Measurements from ENCODE around the gene ILK. TPM values are rescaled to one million over a fixed set of nuclear protein-coding genes. Genes with fewer than 3 reads are reported as not detected.

Gene ILK
- total RNA-seq, 1 experiment from 2014 or later: 117 TPM

DNA sequence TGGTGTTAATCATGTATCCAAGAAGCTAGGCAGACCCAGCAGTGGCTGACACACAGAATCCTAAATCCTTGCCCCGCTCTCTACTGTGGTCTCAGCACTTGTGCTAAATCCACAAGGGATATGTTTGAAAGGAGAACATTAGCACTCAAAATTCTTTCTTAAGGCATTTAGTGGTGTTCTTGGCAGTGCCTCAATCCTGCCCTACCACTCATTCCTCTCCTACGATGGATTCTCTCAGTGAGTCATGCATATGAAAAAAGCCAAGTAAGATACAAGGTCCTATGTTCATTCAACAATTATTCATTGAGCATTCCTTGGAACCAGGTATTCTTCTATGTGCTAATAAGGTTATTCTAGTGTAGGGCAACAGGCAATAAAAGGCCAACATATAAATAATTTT, 31.4 kb upstream of the ILK start:
- Histone ChIP-seq H3K4me3 (ENCODE audit: low read depth, low read length) (no peak overlapping the region), H3K4me1 (no peaks in the 10 kb centered on the region), H3K36me3 (ENCODE audit: control insufficient read depth, insufficient read depth, low read length) (no peaks in the 10 kb centered on the region), H3K9me3 (no peaks in the 10 kb centered on the region), H3K27me3 (replicated peaks; ENCODE audit: control insufficient read depth, insufficient read depth, low read length) (no peaks in the 10 kb centered on the region)
- no peaks in the 10 kb centered on the region for H3K27me3 Mint-ChIP-seq (ENCODE audit: insufficient read depth, unreplicated experiment)
- TF ChIP-seq, protein P1, sequence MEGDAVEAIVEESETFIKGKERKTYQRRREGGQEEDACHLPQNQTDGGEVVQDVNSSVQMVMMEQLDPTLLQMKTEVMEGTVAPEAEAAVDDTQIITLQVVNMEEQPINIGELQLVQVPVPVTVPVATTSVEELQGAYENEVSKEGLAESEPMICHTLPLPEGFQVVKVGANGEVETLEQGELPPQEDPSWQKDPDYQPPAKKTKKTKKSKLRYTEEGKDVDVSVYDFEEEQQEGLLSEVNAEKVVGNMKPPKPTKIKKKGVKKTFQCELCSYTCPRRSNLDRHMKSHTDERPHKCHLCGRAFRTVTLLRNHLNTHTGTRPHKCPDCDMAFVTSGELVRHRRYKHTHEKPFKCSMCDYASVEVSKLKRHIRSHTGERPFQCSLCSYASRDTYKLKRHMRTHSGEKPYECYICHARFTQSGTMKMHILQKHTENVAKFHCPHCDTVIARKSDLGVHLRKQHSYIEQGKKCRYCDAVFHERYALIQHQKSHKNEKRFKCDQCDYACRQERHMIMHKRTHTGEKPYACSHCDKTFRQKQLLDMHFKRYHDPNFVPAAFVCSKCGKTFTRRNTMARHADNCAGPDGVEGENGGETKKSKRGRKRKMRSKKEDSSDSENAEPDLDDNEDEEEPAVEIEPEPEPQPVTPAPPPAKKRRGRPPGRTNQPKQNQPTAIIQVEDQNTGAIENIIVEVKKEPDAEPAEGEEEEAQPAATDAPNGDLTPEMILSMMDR (IDR thresholded peaks at IDR 0.05; ENCODE audit: insufficient read depth in 1 of 2, low read depth in 1 of 2, low read length in 1 of 2, severe bottlenecking in 1 of 2, unreplicated experiment in 1 of 2): no peak
- ChIA-PET CTCF (no interaction called here), POLR2A (no interaction called here)
- H3K27ac Mint-ChIP-seq (ENCODE audit: unreplicated experiment): no peak overlapping the region
- BruUV-seq (replicated peaks): no TSS peak
- H3K36me3 Mint-ChIP-seq (ENCODE audit: insufficient read depth, unreplicated experiment): no peaks in the 10 kb centered on the region
- intact Hi-C loops (cut with micrococcal nuclease; ENCODE audit: unreplicated experiment): no loop called here
- no peaks in the 10 kb centered on the region for H3K4me1 Mint-ChIP-seq (ENCODE audit: low read depth, unreplicated experiment)
- H3K4me3 Mint-ChIP-seq (ENCODE audit: unreplicated experiment): no peak overlapping the region
- DNase-seq: no peak
- H3K9me3 Mint-ChIP-seq (ENCODE audit: unreplicated experiment): no peaks in the 10 kb centered on the region

DNA sequence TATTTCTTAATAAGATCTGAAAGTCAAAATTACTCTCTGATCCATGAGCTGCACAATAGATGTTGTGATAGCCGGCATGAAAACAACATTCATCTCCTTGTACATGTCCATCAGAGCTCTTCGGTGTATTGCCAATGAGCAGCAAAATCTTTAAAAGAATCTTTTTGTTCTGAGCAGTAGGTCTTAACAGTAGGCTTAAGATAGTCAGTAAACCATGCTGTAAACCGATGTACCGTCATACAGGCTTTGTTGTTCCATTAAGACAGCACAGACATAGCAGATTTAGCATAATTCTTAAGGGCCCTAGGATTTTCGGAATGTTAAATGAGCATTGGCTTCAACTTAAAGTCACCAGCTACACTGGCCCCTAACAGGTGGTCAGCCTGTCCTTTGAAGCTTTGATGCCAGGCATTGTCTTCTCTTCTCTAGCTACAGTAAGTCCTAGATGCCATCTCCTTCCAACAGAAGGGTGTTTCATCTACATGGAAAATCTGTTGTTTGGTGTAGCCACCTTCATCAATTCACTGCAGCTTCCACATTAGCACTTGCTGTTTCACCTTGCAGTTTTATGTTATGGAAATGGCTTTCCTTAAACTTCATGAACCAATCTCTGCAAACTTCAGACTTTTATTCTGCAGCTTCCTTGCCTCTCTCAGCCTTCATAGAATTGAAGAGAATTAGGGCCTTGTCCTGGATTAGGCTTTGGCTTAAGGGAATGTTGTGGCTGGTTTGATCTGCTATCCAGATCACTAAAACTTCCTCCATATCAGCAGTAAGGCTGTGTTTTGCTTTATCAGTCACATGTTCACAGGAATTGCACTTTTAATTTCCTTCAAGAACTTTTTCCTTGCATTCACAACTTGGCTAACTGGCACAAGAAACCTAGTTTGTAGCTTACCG, 28.5 kb upstream of the ILK start:
- Mint-ChIP-seq H3K4me1 (ENCODE audit: low read depth, unreplicated experiment) (no peaks in the 10 kb centered on the region), H3K36me3 (ENCODE audit: insufficient read depth, unreplicated experiment) (no peaks in the 10 kb centered on the region), H3K9me3 (ENCODE audit: unreplicated experiment) (no peaks in the 10 kb centered on the region), H3K4me3 (ENCODE audit: unreplicated experiment) (no peak overlapping the region), H3K27me3 (ENCODE audit: insufficient read depth, unreplicated experiment) (no peaks in the 10 kb centered on the region), H3K27ac (ENCODE audit: unreplicated experiment) (no peak overlapping the region)
- intact Hi-C loops (cut with micrococcal nuclease; ENCODE audit: unreplicated experiment): no loop called here
- ChIA-PET POLR2A (no interaction called here), CTCF (interaction anchor here (0.6 kb wide), 1 partner anchor 156 kb away, joined by 3 read pairs; the partner anchor contains the start of gene APBB1)
- no peaks in the 10 kb centered on the region; the same call in 1 of the 2 replicates for H3K36me3 ChIP-seq (ENCODE audit: control insufficient read depth, insufficient read depth, low read length)
- no peaks in the 10 kb centered on the region for H3K9me3 ChIP-seq
- no peaks in the 10 kb centered on the region for H3K27me3 ChIP-seq (replicated peaks; ENCODE audit: control insufficient read depth, insufficient read depth, low read length)
- BruUV-seq (replicated peaks): no TSS peak
- no peak overlapping the region for H3K4me3 ChIP-seq (ENCODE audit: low read depth, low read length)
- no peaks in the 10 kb centered on the region for H3K4me1 ChIP-seq
- DNase-seq: no peak
- TF ChIP-seq, protein P1 (IDR thresholded peaks at IDR 0.05; ENCODE audit: insufficient read depth in 1 of 2, low read depth in 1 of 2, low read length in 1 of 2, severe bottlenecking in 1 of 2, unreplicated experiment in 1 of 2): no peak

DNA sequence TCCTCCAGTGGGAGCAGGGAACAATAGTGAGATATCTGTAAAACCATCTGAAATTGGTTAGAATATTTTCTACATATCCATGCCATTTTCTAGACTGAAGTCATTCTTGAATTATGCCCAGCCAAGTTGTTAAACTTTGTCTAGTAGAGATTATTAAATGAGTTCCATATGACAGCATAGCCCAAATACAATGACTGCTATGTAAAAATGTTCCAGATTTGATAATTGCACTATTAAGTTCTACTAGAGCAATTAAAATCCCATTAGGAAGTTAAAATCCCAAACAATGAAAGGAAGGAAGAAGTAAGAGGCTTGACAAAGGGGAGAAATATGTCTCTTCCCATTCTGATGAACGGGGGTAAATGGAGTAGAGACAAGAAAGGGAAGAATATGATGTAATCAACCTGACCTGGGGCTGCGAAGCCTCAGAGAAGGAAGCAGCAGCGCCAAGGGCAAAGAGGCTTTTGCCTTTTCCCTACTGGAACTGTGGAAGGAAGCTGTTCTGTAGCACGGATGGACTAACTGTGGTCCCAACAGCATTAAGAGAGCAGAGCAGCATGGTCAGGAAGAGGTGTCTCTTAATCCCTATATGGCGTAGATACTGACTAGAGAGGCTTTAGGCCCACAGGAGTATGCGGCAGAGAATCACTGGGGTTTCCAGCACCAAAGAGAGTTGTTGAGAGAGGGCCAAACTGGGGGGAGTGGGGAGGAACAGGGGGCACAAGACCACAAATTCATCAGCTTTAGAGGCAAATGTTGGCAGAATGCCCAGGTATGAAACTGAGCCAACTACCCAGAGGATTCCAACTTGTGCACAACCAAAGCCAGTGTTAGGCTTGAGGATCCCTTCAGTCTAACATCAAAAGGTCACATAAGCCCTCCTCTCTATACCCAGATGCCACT, 26.9 kb upstream of the ILK start:
- H3K9me3 ChIP-seq: no peaks in the 10 kb centered on the region
- H3K4me3 ChIP-seq (ENCODE audit: low read depth, low read length): no peak overlapping the region
- H3K36me3 ChIP-seq (ENCODE audit: control insufficient read depth, insufficient read depth, low read length): no peaks in the 10 kb centered on the region; the same call in 1 of the 2 replicates
- POLR2A ChIA-PET: no interaction called here
- H3K9me3 Mint-ChIP-seq (ENCODE audit: unreplicated experiment): peaks cover under 1% of the 10 kb centered on the region
- BruUV-seq (replicated peaks): no TSS peak
- no peak overlapping the region for H3K4me3 Mint-ChIP-seq (ENCODE audit: unreplicated experiment)
- CTCF ChIA-PET: no interaction called here
- no peaks in the 10 kb centered on the region for H3K4me1 ChIP-seq
- TF ChIP-seq, protein P1 (IDR thresholded peaks at IDR 0.05; ENCODE audit: insufficient read depth in 1 of 2, low read depth in 1 of 2, low read length in 1 of 2, severe bottlenecking in 1 of 2, unreplicated experiment in 1 of 2): no peak
- intact Hi-C loops (cut with micrococcal nuclease; ENCODE audit: unreplicated experiment): no loop called here
- no peaks in the 10 kb centered on the region for H3K4me1 Mint-ChIP-seq (ENCODE audit: low read depth, unreplicated experiment)
- H3K36me3 Mint-ChIP-seq (ENCODE audit: insufficient read depth, unreplicated experiment): no peaks in the 10 kb centered on the region
- no peak overlapping the region for H3K27ac Mint-ChIP-seq (ENCODE audit: unreplicated experiment)
- no peaks in the 10 kb centered on the region for H3K27me3 ChIP-seq (replicated peaks; ENCODE audit: control insufficient read depth, insufficient read depth, low read length)
- no peak for DNase-seq
- no peaks in the 10 kb centered on the region for H3K27me3 Mint-ChIP-seq (ENCODE audit: insufficient read depth, unreplicated experiment)

Data from Caco-2 (cell line).